Mesenchymal stem cell (in vitro differentiated cells and primary cell): ENCODE measurements around the gene CD55.

Experiments
- DNase-seq: peaks from one replicate; pipeline ENCODE4 v3.0.0-alpha.2; 2013
- H2AFZ ChIP-seq: one replicate; pipeline ENCODE4 v1.6.1; 2013; ENCODE audit warnings: low read depth, mild to moderate bottlenecking, control low read depth, inconsistent platforms, low read length, moderate library complexity
- H2AK5ac ChIP-seq: 2 replicates; pipeline ENCODE4 v1.6.1; 2013; ENCODE audit warnings: low read length, moderate library complexity, mild to moderate bottlenecking, inconsistent platforms; ENCODE audit not compliant: severe bottlenecking
- H2BK120ac ChIP-seq: one replicate; pipeline ENCODE4 v1.6.1; 2013; ENCODE audit warnings: low read depth, mild to moderate bottlenecking, inconsistent platforms, low read length, moderate library complexity
- H2BK12ac ChIP-seq, 2 experiments: one replicate each; pipeline ENCODE4 v1.6.1; 2013; ENCODE audit warnings: inconsistent platforms in 2 of 2, low read length in 2 of 2, mild to moderate bottlenecking in 2 of 2, moderate library complexity in 2 of 2, control low read depth in 1 of 2
- H2BK15ac ChIP-seq: one replicate; pipeline ENCODE4 v1.6.1; 2013; ENCODE audit warnings: mild to moderate bottlenecking, low read depth, inconsistent platforms; ENCODE audit not compliant: poor library complexity, severe bottlenecking
- H2BK5ac ChIP-seq: 2 replicates; pipeline ENCODE4 v1.6.1; 2013; ENCODE audit warnings: low read depth, mild to moderate bottlenecking, low read length, control low read depth, inconsistent platforms; ENCODE audit not compliant: poor library complexity, severe bottlenecking
- H3K14ac ChIP-seq, 2 experiments: one replicate each; pipeline ENCODE4 v1.6.1; 2013; ENCODE audit warnings: inconsistent platforms in 2 of 2, low read length in 2 of 2, control low read depth in 1 of 2, mild to moderate bottlenecking in 1 of 2, moderate library complexity in 1 of 2
- H3K18ac ChIP-seq, 2 experiments: one replicate each; pipeline ENCODE4 v1.6.1; 2013; ENCODE audit warnings: inconsistent platforms in 2 of 2, low read length in 2 of 2, control low read depth in 1 of 2, low read depth in 1 of 2, mild to moderate bottlenecking in 1 of 2
- H3K23ac ChIP-seq, 2 experiments: one replicate each; pipeline ENCODE4 v1.6.1; 2013; ENCODE audit warnings: inconsistent platforms in 2 of 2, low read length in 2 of 2, mild to moderate bottlenecking in 2 of 2, moderate library complexity in 2 of 2, control low read depth in 1 of 2
- H3K27ac ChIP-seq: 2 replicates; pipeline ENCODE4 v1.5.1; 2013; ENCODE audit warnings: mild to moderate bottlenecking, moderate library complexity, low read length, control low read depth, inconsistent platforms; ENCODE audit not compliant: poor library complexity, severe bottlenecking
- H3K27me3 ChIP-seq, 2 experiments: 2 replicates each; pipeline versions ENCODE4 v1.6.1 to v1.7.0; 2013; ENCODE audit warnings: low read length in 2 of 2, mild to moderate bottlenecking in 2 of 2, moderate library complexity in 2 of 2, control low read depth in 1 of 2, inconsistent platforms in 1 of 2; ENCODE audit not compliant: control insufficient read depth in 1 of 2, insufficient read depth in 1 of 2
- H3K36me3 ChIP-seq, 2 experiments: 2 replicates each; pipeline versions ENCODE4 v1.6.1 to v1.7.0; 2013; ENCODE audit warnings: low read length in 2 of 2, control low read depth in 1 of 2, inconsistent platforms in 1 of 2, low read depth in 1 of 2, mild to moderate bottlenecking in 1 of 2; ENCODE audit not compliant: insufficient read depth in 2 of 2, control insufficient read depth in 1 of 2
- H3K4ac ChIP-seq, 2 experiments: one replicate each; pipeline ENCODE4 v1.6.1; 2013; ENCODE audit warnings: inconsistent platforms in 2 of 2, low read length in 2 of 2, mild to moderate bottlenecking in 2 of 2, moderate library complexity in 2 of 2, control low read depth in 1 of 2, low read depth in 1 of 2
- H3K4me1 ChIP-seq: 2 replicates; pipeline ENCODE4 v1.6.1; 2013; ENCODE audit warnings: low read depth, low read length, control low read depth; ENCODE audit not compliant: control insufficient read depth, insufficient read depth
- H3K4me2 ChIP-seq: 2 replicates; pipeline ENCODE4 v1.6.1; 2013; ENCODE audit warnings: low read length, mild to moderate bottlenecking, inconsistent platforms; ENCODE audit not compliant: poor library complexity, severe bottlenecking
- H3K4me3 ChIP-seq, 2 experiments: 2 replicates each; pipeline versions ENCODE4 v1.5.1 to v1.7.0; 2013; ENCODE audit warnings: low read length in 2 of 2, mild to moderate bottlenecking in 2 of 2, control low read depth in 1 of 2, low read depth in 1 of 2; ENCODE audit not compliant: insufficient read depth in 1 of 2
- H3K79me1 ChIP-seq: replicated peaks from 2 replicates; pipeline ENCODE4 v1.6.1; 2013; ENCODE audit warnings: mild to moderate bottlenecking, control low read depth, low read length, inconsistent platforms; ENCODE audit not compliant: poor library complexity, severe bottlenecking
- H3K9ac ChIP-seq: 2 replicates; pipeline ENCODE4 v1.7.0; 2013; ENCODE audit warnings: mild to moderate bottlenecking, low read length, moderate library complexity
- H3K9me3 ChIP-seq: 2 replicates; pipeline ENCODE4 v1.7.0; 2013; ENCODE audit warnings: mild to moderate bottlenecking, low read length; ENCODE audit not compliant: control insufficient read depth
- H4K8ac ChIP-seq: one replicate; pipeline ENCODE4 v1.6.1; 2013; ENCODE audit warnings: inconsistent platforms, mild to moderate bottlenecking, low read length, moderate library complexity
- H4K91ac ChIP-seq: one replicate; pipeline ENCODE4 v1.6.1; 2013; ENCODE audit warnings: mild to moderate bottlenecking, low read length, inconsistent platforms
- WGBS: methylation state at CpG from one replicate; pipeline ENCODE4 v1.1.7; 2013; ENCODE audit warnings: mixed read lengths; 5-methylcytosine and 5-hydroxymethylcytosine counted together

CD55 gene

DNA sequence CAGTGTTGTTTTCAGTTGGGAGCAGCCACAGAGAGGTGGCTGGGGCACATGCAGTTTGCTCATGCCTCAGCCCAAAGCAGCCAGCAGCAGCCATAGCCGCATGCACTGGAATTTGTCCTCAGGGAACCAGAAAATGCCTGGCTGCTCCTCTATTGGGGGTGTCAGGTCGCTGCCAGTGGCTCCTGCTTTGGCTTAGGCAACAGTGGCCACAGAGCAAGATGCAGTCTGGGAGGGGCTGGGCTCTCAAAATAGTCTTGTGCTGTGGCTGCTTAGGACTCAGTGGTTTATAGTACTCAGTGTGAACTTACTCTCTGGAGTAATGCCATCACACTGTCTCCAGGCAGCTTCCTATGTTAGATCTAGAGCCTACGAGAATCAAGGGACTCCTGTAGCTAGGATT is 25.0 kb downstream of the CD55 start:
- Histone ChIP-seq H3K14ac (no peak overlapping the region), H3K9me3 (peaks cover 20% of the 10 kb centered on the region), H2BK15ac (no peak overlapping the region), H3K23ac (no peak overlapping the region), H3K79me1 (peaks cover 5% of the 10 kb centered on the region), H3K18ac (no peak overlapping the region), H2AK5ac (no peak overlapping the region), H2BK12ac (no peak overlapping the region), H4K91ac (peak overlapping the region; percentile 7), H3K4me2 (no peak overlapping the region), H3K4ac (no peak overlapping the region), H2AFZ (no peak overlapping the region), H3K4me1 (no peaks in the 10 kb centered on the region), H3K27me3 (no peaks in the 10 kb centered on the region), H3K4me3 (no peak overlapping the region), H3K27ac (no peak overlapping the region), H2BK120ac (no peak overlapping the region), H3K9ac (no peak overlapping the region), H2BK5ac (no peak overlapping the region), H3K36me3 (peaks cover 6 to 56% of the 10 kb centered on the region in 2 experiments), H4K8ac (no peak overlapping the region)
- DNase-seq: no peak
- 87% methylated on average over 3 of the region's 3 CpGs for WGBS

DNA sequence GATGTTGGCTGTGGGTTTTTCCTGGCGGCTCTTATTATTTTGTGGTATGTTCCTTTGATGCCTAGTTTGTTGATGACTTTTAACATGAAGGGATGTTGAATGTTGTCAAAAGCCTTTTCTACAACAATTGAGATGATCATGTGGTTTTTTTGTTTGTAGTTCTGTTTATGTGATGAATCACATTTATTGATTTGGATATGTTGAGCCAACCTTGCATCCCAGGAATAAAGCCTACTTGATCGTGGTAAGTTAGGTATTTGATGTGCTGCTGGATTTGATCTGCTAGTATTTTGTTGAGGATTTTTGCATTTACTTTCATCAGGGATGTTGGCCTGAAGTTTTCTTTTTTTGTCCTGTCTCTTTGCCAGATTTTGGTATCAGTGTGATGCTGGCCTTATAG is 28.5 kb downstream of the CD55 start:
- no peak overlapping the region for H3K4me2 ChIP-seq
- peaks cover 20% of the 10 kb centered on the region for H3K9me3 ChIP-seq
- no peak overlapping the region for H2BK15ac ChIP-seq
- no peak overlapping the region for H3K18ac ChIP-seq
- no peak overlapping the region for H2BK120ac ChIP-seq
- no peaks in the 10 kb centered on the region for H3K4me1 ChIP-seq
- H3K4ac ChIP-seq: no peak overlapping the region
- no peak overlapping the region for H2AK5ac ChIP-seq
- no peak overlapping the region for H4K8ac ChIP-seq
- H3K27ac ChIP-seq: no peak overlapping the region
- H3K36me3 ChIP-seq: peaks cover 6 to 68% of the 10 kb centered on the region in 2 experiments
- no peak overlapping the region for H2AFZ ChIP-seq
- H2BK5ac ChIP-seq: no peak overlapping the region
- H3K9ac ChIP-seq: no peak overlapping the region
- H3K23ac ChIP-seq: no peak overlapping the region
- no peak overlapping the region for H3K4me3 ChIP-seq
- no peak for DNase-seq
- H3K27me3 ChIP-seq: no peaks in the 10 kb centered on the region
- H3K14ac ChIP-seq: no peak overlapping the region
- peaks cover 5% of the 10 kb centered on the region for H3K79me1 ChIP-seq
- H2BK12ac ChIP-seq: no peak overlapping the region
- 93% methylated on average over 2 of the region's 2 CpGs for WGBS
- H4K91ac ChIP-seq: no peak overlapping the region

DNA sequence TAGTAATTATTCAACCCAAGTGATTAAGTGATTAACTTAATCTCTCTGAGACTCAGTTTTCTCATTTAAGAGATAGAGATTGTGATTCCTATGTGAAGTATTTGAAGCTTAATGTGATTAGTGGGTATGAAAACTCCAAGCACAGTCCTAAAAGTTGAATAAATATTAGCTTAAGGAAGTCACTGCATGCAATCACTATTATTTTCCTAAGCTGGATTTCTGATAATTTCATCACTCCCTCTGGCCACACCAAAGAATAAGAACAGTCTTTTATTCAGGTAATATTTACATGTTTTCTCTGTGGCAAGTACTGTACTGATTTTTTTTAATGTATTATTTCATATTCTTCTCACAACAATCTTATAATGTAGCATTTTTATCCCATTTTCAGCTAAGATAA is 31.1 kb downstream of the CD55 start:
- Histone ChIP-seq H2BK120ac (no peak overlapping the region), H3K9ac (no peak overlapping the region), H2BK15ac (no peak overlapping the region), H2AFZ (no peak overlapping the region), H3K14ac (no peak overlapping the region), H3K4me3 (no peak overlapping the region), H3K9me3 (peaks cover 19% of the 10 kb centered on the region), H3K36me3 (peaks cover 0 to 54% of the 10 kb centered on the region in 2 experiments), H3K27me3 (no peaks in the 10 kb centered on the region), H3K4ac (no peak overlapping the region), H3K79me1 (no peaks in the 10 kb centered on the region), H4K91ac (no peak overlapping the region), H3K18ac (no peak overlapping the region), H3K27ac (no peak overlapping the region), H4K8ac (no peak overlapping the region), H3K23ac (no peak overlapping the region), H3K4me1 (no peaks in the 10 kb centered on the region), H2AK5ac (no peak overlapping the region), H2BK5ac (no peak overlapping the region), H3K4me2 (no peak overlapping the region), H2BK12ac (no peak overlapping the region)
- DNase-seq: no peak

DNA sequence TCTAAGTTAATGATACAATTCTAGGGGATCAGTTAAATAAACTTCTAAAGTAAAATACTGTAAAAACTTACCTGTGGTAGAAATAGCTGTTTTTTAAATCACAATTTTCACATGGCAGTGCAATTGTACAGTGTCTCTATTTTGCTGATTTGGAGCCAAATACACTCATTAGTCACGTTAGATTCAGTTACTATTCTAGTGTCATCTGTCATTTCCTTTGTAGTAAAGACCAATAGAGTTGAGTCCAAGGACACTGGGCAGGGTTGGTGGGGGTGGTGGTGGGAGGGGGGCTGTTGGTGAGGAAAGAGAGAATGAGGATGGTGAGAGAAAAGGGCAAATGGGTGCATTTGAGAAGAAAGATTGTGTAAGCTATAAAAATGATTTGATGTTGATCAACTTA is 33.6 kb downstream of the CD55 start:
- no peak overlapping the region for H3K9ac ChIP-seq
- peaks cover 2% of the 10 kb centered on the region for H3K9me3 ChIP-seq
- H4K91ac ChIP-seq: no peak overlapping the region
- no peak overlapping the region for H2AFZ ChIP-seq
- no peak overlapping the region for H3K4me3 ChIP-seq
- H2BK15ac ChIP-seq: no peak overlapping the region
- H3K4ac ChIP-seq: no peak overlapping the region
- H3K27ac ChIP-seq: no peak overlapping the region
- H2BK120ac ChIP-seq: no peak overlapping the region
- H2BK5ac ChIP-seq: no peak overlapping the region
- peaks cover 0 to 38% of the 10 kb centered on the region in 2 experiments for H3K36me3 ChIP-seq
- no peak overlapping the region for H2AK5ac ChIP-seq
- no peaks in the 10 kb centered on the region for H3K79me1 ChIP-seq
- no peak overlapping the region for H3K18ac ChIP-seq
- H3K27me3 ChIP-seq: no peaks in the 10 kb centered on the region
- 43% methylated on average over 1 of the region's 1 CpG for WGBS
- H3K14ac ChIP-seq: no peak overlapping the region
- no peak for DNase-seq
- H3K4me2 ChIP-seq: no peak overlapping the region
- no peak overlapping the region for H3K23ac ChIP-seq
- H2BK12ac ChIP-seq: no peak overlapping the region
- H3K4me1 ChIP-seq: no peaks in the 10 kb centered on the region
- no peak overlapping the region for H4K8ac ChIP-seq
